A673 (cell line): ENCODE measurements around the gene SLC24A4. TPM values are rescaled to one million over a fixed set of nuclear protein-coding genes. Genes with fewer than 3 reads are reported as not detected.

Experiments used
- BruUV-seq: library from RNA; stranded (reverse); fragments of 400-500 nt; replicated peaks from 2 replicates; lab custom pipeline; 2021; lab: Mats Ljungman, UMichigan
- CTCF ChIA-PET: fragments of 300-600 bp; sonication (Branson Sonifier 250); formaldehyde crosslinking; loops from one replicate; lab custom pipeline; 2022; ENCODE audit warnings: antibody characterized with exemption; lab: Charles Lee
- POLR2A ChIA-PET: fragments of 300-600 bp; sonication (Branson Sonifier 250); formaldehyde crosslinking; loops from one replicate; lab custom pipeline; 2022; ENCODE audit warnings: antibody characterized with exemption; ENCODE audit not compliant: low non-redundant PET; lab: Charles Lee
- DNase-seq: peaks from one replicate; pipeline ENCODE4 v3.0.0-alpha.2; 2015; ENCODE audit warnings: low spot score
- H3K27ac ChIP-seq: fragments of 200-600 bp; sonication (generic); 2 replicates; pipeline ENCODE4 v1.5.1; 2016; ENCODE audit warnings: mixed run types, low read depth, mild to moderate bottlenecking, mixed read lengths, antibody characterized with exemption, low read length; ENCODE audit not compliant: poor library complexity, severe bottlenecking
- H3K27me3 ChIP-seq: fragments of 200-600 bp; sonication (generic); replicated peaks from 2 replicates; pipeline ENCODE4 v1.6.1; 2017; ENCODE audit warnings: mixed run types, low read depth, mild to moderate bottlenecking, mixed read lengths, antibody characterized with exemption, low read length; ENCODE audit not compliant: insufficient read depth, poor library complexity
- H3K36me3 ChIP-seq: fragments of 200-600 bp; sonication (generic); 2 replicates; pipeline ENCODE4 v1.6.1; 2016; ENCODE audit warnings: mixed run types, mild to moderate bottlenecking, mixed read lengths, antibody characterized with exemption, low read length; ENCODE audit not compliant: insufficient read depth, poor library complexity, severe bottlenecking
- H3K4me1 ChIP-seq: fragments of 200-600 bp; sonication (generic); 2 replicates; pipeline ENCODE4 v1.6.1; 2017; ENCODE audit warnings: mixed run types, mild to moderate bottlenecking, mixed read lengths, antibody characterized with exemption, low read length; ENCODE audit not compliant: insufficient read depth, poor library complexity, severe bottlenecking
- H3K4me3 ChIP-seq: fragments of 200-600 bp; sonication (generic); 2 replicates; pipeline ENCODE4 v1.5.1; 2016; ENCODE audit warnings: low read depth, mixed run types, mild to moderate bottlenecking, mixed read lengths, low read length; ENCODE audit not compliant: poor library complexity, severe bottlenecking
- H3K9me3 ChIP-seq: fragments of 200-600 bp; sonication (generic); 2 replicates; pipeline ENCODE4 v1.6.1; 2016; ENCODE audit warnings: mixed run types, low read depth, mild to moderate bottlenecking, mixed read lengths, antibody characterized with exemption, low read length; ENCODE audit not compliant: poor library complexity, severe bottlenecking
- EZH2 ChIP-seq: fragments of 200-600 bp; sonication (generic); IDR thresholded peaks from 2 replicates; pipeline ENCODE4 v1.6.1; 2017; ENCODE audit warnings: borderline replicate concordance, low read depth, mild to moderate bottlenecking, mixed read lengths, antibody characterized with exemption, low read length; ENCODE audit not compliant: poor library complexity, severe bottlenecking
- intact Hi-C: fragments of 100-400 bp; cut with micrococcal nuclease; formaldehyde crosslinking; loops from one replicate; pipeline ENCODE4 v1.10.0; 2022; ENCODE audit not compliant: unreplicated experiment
- total RNA-seq: library from RNA; stranded (reverse); gene quantifications from 2 replicates; pipeline ENCODE4 v1.2.3, GENCODE V29; 2021
- TF ChIP-seq, protein P1 (sequence below): fragments of 300-800, 200-600 bp; sonication (generic); conservative IDR thresholded peaks from 2 replicates; pipeline ENCODE4 v1.5.1; 2017; ENCODE audit warnings: low read depth, mild to moderate bottlenecking, antibody characterized with exemption, low read length, moderate library complexity, mixed read lengths

SLC24A4 gene
- total RNA-seq, 1 experiment from 2014 or later: 0.15 TPM

- Histone ChIP-seq H3K27me3 (peaks cover 55% of the 10 kb centered on the region), H3K4me3 (no peak overlapping the region), H3K27ac (no peak overlapping the region), H3K9me3 (no peaks in the 10 kb centered on the region), H3K4me1 (no peaks in the 10 kb centered on the region), H3K36me3 (no peaks in the 10 kb centered on the region)
- CTCF ChIA-PET: no interaction called here
- DNase-seq: no peak
- TF ChIP-seq, protein P1, sequence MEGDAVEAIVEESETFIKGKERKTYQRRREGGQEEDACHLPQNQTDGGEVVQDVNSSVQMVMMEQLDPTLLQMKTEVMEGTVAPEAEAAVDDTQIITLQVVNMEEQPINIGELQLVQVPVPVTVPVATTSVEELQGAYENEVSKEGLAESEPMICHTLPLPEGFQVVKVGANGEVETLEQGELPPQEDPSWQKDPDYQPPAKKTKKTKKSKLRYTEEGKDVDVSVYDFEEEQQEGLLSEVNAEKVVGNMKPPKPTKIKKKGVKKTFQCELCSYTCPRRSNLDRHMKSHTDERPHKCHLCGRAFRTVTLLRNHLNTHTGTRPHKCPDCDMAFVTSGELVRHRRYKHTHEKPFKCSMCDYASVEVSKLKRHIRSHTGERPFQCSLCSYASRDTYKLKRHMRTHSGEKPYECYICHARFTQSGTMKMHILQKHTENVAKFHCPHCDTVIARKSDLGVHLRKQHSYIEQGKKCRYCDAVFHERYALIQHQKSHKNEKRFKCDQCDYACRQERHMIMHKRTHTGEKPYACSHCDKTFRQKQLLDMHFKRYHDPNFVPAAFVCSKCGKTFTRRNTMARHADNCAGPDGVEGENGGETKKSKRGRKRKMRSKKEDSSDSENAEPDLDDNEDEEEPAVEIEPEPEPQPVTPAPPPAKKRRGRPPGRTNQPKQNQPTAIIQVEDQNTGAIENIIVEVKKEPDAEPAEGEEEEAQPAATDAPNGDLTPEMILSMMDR: no peak
- TF ChIP-seq EZH2: no peak
- POLR2A ChIA-PET: no interaction called here
- intact Hi-C loops: no loop called here
- BruUV-seq: no TSS peak
Observed at GRCh38 chr14:92288994-92289660, 33.8 kb upstream of the SLC24A4 start.

- no peaks in the 10 kb centered on the region for H3K9me3 ChIP-seq
- no peak for DNase-seq
- no peak overlapping the region for H3K27ac ChIP-seq
- H3K27me3 ChIP-seq: peaks cover 79% of the 10 kb centered on the region
- H3K4me1 ChIP-seq: no peaks in the 10 kb centered on the region
- intact Hi-C loops: no loop called here
- TF ChIP-seq EZH2: no peak
- TF ChIP-seq, protein P1: no peak
- no peaks in the 10 kb centered on the region for H3K36me3 ChIP-seq
- H3K4me3 ChIP-seq: no peak overlapping the region
- CTCF ChIA-PET: no interaction called here
- POLR2A ChIA-PET: no interaction called here
- no TSS peak for BruUV-seq
Observed at GRCh38 chr14:92292673-92293072, 30.3 kb upstream of the SLC24A4 start.

- Histone ChIP-seq H3K27me3 (peaks cover 74% of the 10 kb centered on the region), H3K4me1 (no peaks in the 10 kb centered on the region), H3K36me3 (no peaks in the 10 kb centered on the region), H3K4me3 (no peak overlapping the region), H3K27ac (no peak overlapping the region), H3K9me3 (no peaks in the 10 kb centered on the region)
- TF ChIP-seq EZH2: no peak
- TF ChIP-seq, protein P1: no peak
- intact Hi-C loops: no loop called here
- POLR2A ChIA-PET: no interaction called here
- DNase-seq: no peak
- CTCF ChIA-PET: no interaction called here
- no TSS peak for BruUV-seq
Observed at GRCh38 chr14:92294506-92294905, 28.5 kb upstream of the SLC24A4 start.
